ENCODE data around the gene SLC18B1. TPM values are rescaled to one million over a fixed set of nuclear protein-coding genes. Genes with fewer than 3 reads are reported as not detected.
A peak's percentile ranks its signal among the peaks of the same experiment; 100 is the strongest.

SLC18B1 gene
- total and polyA plus RNA-seq, 2 of the 13 experiments (the other 11 are each of a cell fraction or from before 2014, with no cell fraction given) = 11.4 to 13.8 TPM

- TF ChIP-seq ZSCAN29 (CRISPR knock-in tag; conservative IDR thresholded peaks at IDR 0.05) (peak; percentile 46; the same call in 1 of the 2 replicates), ZMAT3 (CRISPR knock-in tag; conservative IDR thresholded peaks at IDR 0.05) (no peak), ZNF768 (CRISPR knock-in tag; IDR thresholded peaks at IDR 0.05) (peak; percentile 67; the same call in 1 of the 2 replicates), AGO1 (IDR thresholded peaks at IDR 0.05; ENCODE audit: low read depth, low read length, poor library complexity, severe bottlenecking) (no peak), RELA (CRISPR knock-in tag; IDR thresholded peaks at IDR 0.05) (peak; percentile 53; the same call in 1 of the 2 replicates), SALL2 (CRISPR knock-in tag; IDR thresholded peaks at IDR 0.05) (peak; percentile 31; the same call in 1 of the 2 replicates), AHR (CRISPR knock-in tag; IDR thresholded peaks at IDR 0.05) (peak; percentile 80; the same call in 1 of the 2 replicates), ZNF770 (CRISPR knock-in tag; IDR thresholded peaks at IDR 0.05) (no peak), ZNF501 (CRISPR knock-in tag; IDR thresholded peaks at IDR 0.05) (peak; percentile 44; the same call in 1 of the 2 replicates), CEBPG (CRISPR knock-in tag; IDR thresholded peaks at IDR 0.05) (no peak), KAT8 (CRISPR knock-in tag; IDR thresholded peaks at IDR 0.05) (peak; percentile 64), RNF219 (CRISPR knock-in tag; IDR thresholded peaks at IDR 0.05) (0 out of 2 replicates have a peak, but pooled peaks have one; percentile 30), SALL1 (CRISPR knock-in tag; IDR thresholded peaks at IDR 0.05) (peak; percentile 76), GABPB1 (CRISPR knock-in tag; IDR thresholded peaks at IDR 0.05) (peak; percentile 87), HDAC1 (CRISPR knock-in tag; IDR thresholded peaks at IDR 0.05) (peak; percentile 54), MEIS2 (CRISPR knock-in tag; IDR thresholded peaks at IDR 0.05) (0 out of 2 replicates have a peak, but pooled peaks have one; percentile 31), ZBTB7A (CRISPR knock-in tag; IDR thresholded peaks at IDR 0.05) (no peak), ZNF850 (CRISPR knock-in tag; conservative IDR thresholded peaks at IDR 0.05) (no peak), BORCS8-MEF2B (CRISPR knock-in tag; IDR thresholded peaks at IDR 0.05) (peak; percentile 54; the same call in 1 of the 2 replicates)
- TF ChIP-seq, protein P1, sequence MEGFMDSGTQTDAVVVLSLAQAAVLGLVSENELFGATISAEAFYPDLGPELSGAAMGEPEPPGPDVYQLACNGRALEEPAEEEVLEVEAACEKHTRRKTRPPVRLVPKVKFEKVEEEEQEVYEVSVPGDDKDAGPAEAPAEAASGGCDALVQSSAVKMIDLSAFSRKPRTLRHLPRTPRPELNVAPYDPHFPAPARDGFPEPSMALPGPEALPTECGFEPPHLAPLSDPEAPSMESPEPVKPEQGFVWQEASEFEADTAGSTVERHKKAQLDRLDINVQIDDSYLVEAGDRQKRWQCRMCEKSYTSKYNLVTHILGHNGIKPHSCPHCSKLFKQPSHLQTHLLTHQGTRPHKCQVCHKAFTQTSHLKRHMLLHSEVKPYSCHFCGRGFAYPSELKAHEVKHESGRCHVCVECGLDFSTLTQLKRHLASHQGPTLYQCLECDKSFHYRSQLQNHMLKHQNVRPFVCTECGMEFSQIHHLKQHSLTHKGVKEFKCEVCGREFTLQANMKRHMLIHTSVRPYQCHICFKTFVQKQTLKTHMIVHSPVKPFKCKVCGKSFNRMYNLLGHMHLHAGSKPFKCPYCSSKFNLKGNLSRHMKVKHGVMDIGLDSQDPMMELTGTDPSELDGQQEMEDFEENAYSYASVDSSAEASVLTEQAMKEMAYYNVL (CRISPR knock-in tag; IDR thresholded peaks at IDR 0.05; ENCODE audit: borderline replicate concordance) = peak; percentile 56; the same call in 1 of the 2 replicates
These were observed at the start of gene SLC18B1 (continued) for GRCh38 chr6:132797951-132798868.

Data from HepG2 (cell line).